PFSK-1 (cell line): ENCODE measurements around the gene ACTA1.

ENCODE experiments used
- FOXP2 ChIP-seq: optimal IDR thresholded peaks from 2 replicates; pipeline ENCODE3; 2011; ENCODE audit warnings: borderline replicate concordance, control low read depth, inconsistent platforms; ENCODE audit not compliant: insufficient read depth; ENCODE audit errors: extremely low read length, extremely low read depth
- POLR2AphosphoS5 ChIP-seq: IDR thresholded peaks from 2 replicates; pipeline ENCODE4 v1.6.1; 2012; ENCODE audit warnings: low read depth, mild to moderate bottlenecking, control low read depth, low read length, moderate library complexity
- REST ChIP-seq, 2 experiments: IDR thresholded peaks; 2 replicates each; pipeline versions ENCODE4 v1.6.1 to v1.8.0; 2011 to 2012; ENCODE audit warnings: low read depth in 2 of 2, low read length in 2 of 2, control low read depth in 1 of 2, inconsistent platforms in 1 of 2, mild to moderate bottlenecking in 1 of 2, moderate library complexity in 1 of 2; ENCODE audit not compliant: insufficient read depth in 1 of 2
- SIN3A ChIP-seq: IDR thresholded peaks from 2 replicates; pipeline ENCODE4 v1.6.1; 2012; ENCODE audit warnings: mild to moderate bottlenecking, low read length, moderate library complexity, borderline replicate concordance; ENCODE audit not compliant: insufficient read depth
- TAF1 ChIP-seq: IDR thresholded peaks from 2 replicates; pipeline ENCODE4 v1.6.1; 2012; ENCODE audit warnings: low read length, control low read depth, borderline replicate concordance; ENCODE audit not compliant: insufficient read depth

Gene ACTA1

GRCh38 chr1:229431284-229432115, 2.4 kb downstream of the ACTA1 start:
- TF ChIP-seq TAF1 (no peak), FOXP2 (no peak), REST (IDR thresholded peaks at IDR 0.05; ENCODE audit: insufficient read depth in 1 of 2, low read depth in 2 of 2, low read length in 2 of 2) (no peak), POLR2AphosphoS5 (no peak), SIN3A (no peak)

- TF ChIP-seq FOXP2: no peak
- peak; percentile 87 to 94 for TF ChIP-seq REST (IDR thresholded peaks at IDR 0.05; ENCODE audit: insufficient read depth in 1 of 2, low read depth in 2 of 2, low read length in 2 of 2)
- TF ChIP-seq TAF1: no peak
Observed at GRCh38 chr1:229430761-229431283, 3.1 kb downstream of the ACTA1 start.

- TF ChIP-seq FOXP2: no peak
- TF ChIP-seq REST (IDR thresholded peaks at IDR 0.05; ENCODE audit: insufficient read depth in 1 of 2, low read depth in 2 of 2, low read length in 2 of 2): no peak
- no peak for TF ChIP-seq TAF1
- TF ChIP-seq SIN3A: no peak
- TF ChIP-seq POLR2AphosphoS5: no peak
Observed at GRCh38 chr1:229428256-229428655, 5.6 kb downstream of the ACTA1 start.

- TF ChIP-seq SIN3A (no peak), POLR2AphosphoS5 (no peak), TAF1 (no peak), FOXP2 (no peak), REST (IDR thresholded peaks at IDR 0.05; ENCODE audit: insufficient read depth in 1 of 2, low read depth in 2 of 2, low read length in 2 of 2) (no peak)
Observed at GRCh38 chr1:229427572-229427971, 6.3 kb downstream of the ACTA1 start.
